Adrenal gland (tissue), 12 donors: ENCODE data around the gene DIAPH1. TPM values are rescaled to one million over a fixed set of nuclear protein-coding genes. Genes with fewer than 3 reads are reported as not detected.

Source experiments
- DNase-seq, 7 donors: peaks; one replicate each; pipeline ENCODE4 v3.0.0-alpha.2; 2019 to 2020
- H3K27ac ChIP-seq, 5 donors: fragments of 200-600 bp; sonication (generic) in 4 of 5; 1 replicate in 3 of 5; 2 replicates in 2 of 5; pipeline versions ENCODE4 v1.5.1 to v1.8.0; 2016 to 2020; ENCODE audit warnings: mild to moderate bottlenecking in 1 of 5
- H3K27me3 ChIP-seq: fragments of 200-600 bp; 2 replicates; pipeline ENCODE4 v1.8.0; 2021
- H3K36me3 ChIP-seq, 2 donors: fragments of 200-600 bp; replicated peaks in 1 of 2; 1 replicate in 1 of 2; 2 replicates in 1 of 2; pipeline versions ENCODE4 v1.5.1 to v1.8.0; 2018 to 2022
- H3K4me1 ChIP-seq, 2 donors: fragments of 200-600 bp; replicated peaks in 1 of 2; 1 replicate in 1 of 2; 2 replicates in 1 of 2; pipeline versions ENCODE4 v1.5.1 to v1.8.0; 2018 to 2021
- H3K4me3 ChIP-seq, 4 donors: fragments of 200-600 bp; sonication (generic) in 3 of 4; one replicate each; pipeline ENCODE4 v1.5.1; 2016 to 2018
- H3K9me3 ChIP-seq, 3 donors: fragments of 200-600 bp; sonication (generic) in 1 of 3; replicated peaks in 1 of 3; 1 replicate in 2 of 3; 2 replicates in 1 of 3; pipeline versions ENCODE4 v1.5.1 to v1.8.0; 2016 to 2021
- CTCF ChIP-seq, 6 experiments: fragments of 450-650 bp in 4 of 6; fragments of 200-600 bp in 2 of 6; sonication (generic) in 1 of 6; IDR thresholded peaks; 1 replicate in 5 of 6; 2 replicates in 1 of 6; pipeline versions ENCODE4 v1.5.1 to v1.8.0; 2016 to 2021; ENCODE audit warnings: antibody characterized with exemption in 6 of 6, mild to moderate bottlenecking in 2 of 6, moderate library complexity in 1 of 6
- POLR2A ChIP-seq, 2 donors: fragments of 450-650 bp; IDR thresholded peaks; one replicate each; pipeline ENCODE4 v1.6.1; 2017; ENCODE audit warnings: antibody characterized with exemption in 2 of 2, mild to moderate bottlenecking in 2 of 2, moderate library complexity in 1 of 2
- WGBS, 4 donors: extraction: QIAGEN DNeasy Blood & Tissue Kit in 2 of 4; methylation state at CpG; one replicate each; pipeline versions ENCODE4 v1.1.5 to v1.1.7; 2013 to 2017; 5-methylcytosine and 5-hydroxymethylcytosine counted together
- intact Hi-C, 2 donors: fragments of 100-400 bp; cut with DNase I; formaldehyde crosslinking; loops; one replicate each; pipeline versions ENCODE4 v1.14.1 to v1.15.0; 2022 to 2023
- polyA plus RNA-seq, 3 donors: library from polyadenylated mRNA; stranded (reverse); fragments of 200-250 nt in 2 of 3; fragments of 350-450 nt in 1 of 3; fragmentation: Illumina TruSeq in 1 of 3; extraction: RNeasy Lipid Tissue Mini Kit (QIAGEN cat#74804) in 1 of 3; gene quantifications; one replicate each; pipeline ENCODE4 v1.2.3, GENCODE V29; 2013 to 2014
- total RNA-seq, 9 donors: library from RNA; depleted of rRNA in 4 of 9; stranded (reverse); fragments of >200 nt in 4 of 9; fragments of 120-200 nt in 1 of 9; fragmentation: NEBNext Ultra II Directional in 1 of 9; extraction: Animal tissue kit (Norgen Biotek cat#: 25700) in 1 of 9; gene quantifications; one replicate each; pipeline versions ENCODE4 v1.1.0 to v1.2.4, GENCODE V29; 2013 to 2023
- donor health status: healthy with polysubstance abuse.
- donor health status: Bipolar disorder and iron deficiency.
- donor health status: DM: yes; HTN: yes; CAD: no.
- donor health status: DM: no; HTN: no; CAD: no.
- donor health status: DM: no; HTN: no; CAD: no.
- donor health status: DM: yes; HTN: yes; CAD: no.

Gene DIAPH1
- total and polyA plus RNA-seq, 12 donors, result 17.8 to 91.2 (median 48.8) TPM

GRCh38 chr5:141649972-141650371, 31.2 kb upstream of the DIAPH1 start:
- Histone ChIP-seq H3K27ac (no peak overlapping the region), H3K4me3 (no peak overlapping the region), H3K4me1 (peaks cover 0 to 4% of the 10 kb centered on the region in 2 donors), H3K27me3 (no peaks in the 10 kb centered on the region), H3K36me3 (peaks cover 0 to 9% of the 10 kb centered on the region in 2 donors), H3K9me3 (no peaks in the 10 kb centered on the region)
- intact Hi-C loops, result no loop called here
- DNase-seq, result no peak
- TF ChIP-seq CTCF (IDR thresholded peaks at IDR 0.05) (no peak), POLR2A (IDR thresholded peaks at IDR 0.05) (no peak)

- H3K27ac ChIP-seq, result no peak overlapping the region
- no peaks in the 10 kb centered on the region for H3K9me3 ChIP-seq
- H3K27me3 ChIP-seq, result no peaks in the 10 kb centered on the region
- 88 to 94% (median 93%) methylated on average over 17 of the region's 17 CpGs for WGBS, 4 donors
- H3K4me3 ChIP-seq, result no peak overlapping the region
- TF ChIP-seq POLR2A (IDR thresholded peaks at IDR 0.05), result no peak
- no peak for TF ChIP-seq CTCF (IDR thresholded peaks at IDR 0.05)
- H3K36me3 ChIP-seq, result peaks cover 0 to 13% of the 10 kb centered on the region in 2 donors
- no peak for DNase-seq
- intact Hi-C loops, result no loop called here
- H3K4me1 ChIP-seq, result peaks cover 0 to 4% of the 10 kb centered on the region in 2 donors
Observed at GRCh38 chr5:141649056-141649688, 30.4 kb upstream of the DIAPH1 start.

- TF ChIP-seq POLR2A (IDR thresholded peaks at IDR 0.05) (no peak), CTCF (IDR thresholded peaks at IDR 0.05) (no peak)
- Histone ChIP-seq H3K36me3 (peaks cover 0 to 19% of the 10 kb centered on the region in 2 donors), H3K27me3 (no peaks in the 10 kb centered on the region), H3K4me3 (no peak overlapping the region), H3K9me3 (no peaks in the 10 kb centered on the region), H3K27ac (no peak overlapping the region), H3K4me1 (peaks cover 0 to 4% of the 10 kb centered on the region in 2 donors)
- DNase-seq, result no peak
- intact Hi-C loops, result no loop called here
- WGBS, 4 donors, result 74 to 92% (median 90%) methylated on average over 3 of the region's 3 CpGs
Observed at GRCh38 chr5:141647851-141648250, 29.1 kb upstream of the DIAPH1 start.

GRCh38 chr5:141647242-141647641, 28.4 kb upstream of the DIAPH1 start:
- intact Hi-C loops, result no loop called here
- DNase-seq, result no peak
- Histone ChIP-seq H3K36me3 (peaks cover 0 to 19% of the 10 kb centered on the region in 2 donors), H3K4me3 (no peak overlapping the region), H3K4me1 (peaks cover 0 to 4% of the 10 kb centered on the region in 2 donors), H3K27me3 (no peaks in the 10 kb centered on the region), H3K9me3 (no peaks in the 10 kb centered on the region), H3K27ac (no peak overlapping the region)
- TF ChIP-seq CTCF (IDR thresholded peaks at IDR 0.05) (no peak), POLR2A (IDR thresholded peaks at IDR 0.05) (no peak)
- WGBS, 4 donors, result 92 to 97% (median 93%) methylated on average over 3 to 5 of the region's 5 CpGs
